Panc1 (cell line): ENCODE data around the gene MACROH2A1. TPM values are rescaled to one million over a fixed set of nuclear protein-coding genes. Genes with fewer than 3 reads are reported as not detected.

Experiments
- ATAC-seq: fragments of 200-7000 bp; cut with Tn5 transposase; 2 replicates; pipeline ENCODE4 v1.9.1; 2020; ENCODE audit warnings: mild to moderate bottlenecking, moderate library complexity
- BruUV-seq: library from RNA; stranded (reverse); fragments of 400-500 nt; replicated peaks from 2 replicates; lab custom pipeline; 2021; lab: Mats Ljungman, UMichigan
- CTCF ChIA-PET: fragments of 300-600 bp; sonication (Branson Sonifier 250); formaldehyde crosslinking; loops from one replicate; lab custom pipeline; 2022; ENCODE audit warnings: antibody characterized with exemption; lab: Charles Lee
- POLR2A ChIA-PET: fragments of 300-600 bp; sonication (Branson Sonifier 250); formaldehyde crosslinking; loops from one replicate; lab custom pipeline; 2022; ENCODE audit warnings: antibody characterized with exemption; lab: Charles Lee
- DNase-seq: peaks from one replicate; pipeline ENCODE4 v3.0.0-alpha.2; 2010; ENCODE audit warnings: low read depth, low spot score
- H3K27ac ChIP-seq: 2 replicates; pipeline ENCODE4 v1.5.1; 2011; ENCODE audit warnings: mild to moderate bottlenecking, low read length, inconsistent platforms
- H3K27me3 ChIP-seq: fragments of 200-500 bp; sonication (Bioruptor generic); 2 replicates; pipeline ENCODE4 v1.6.0; 2014; ENCODE audit warnings: low read length, inconsistent platforms; ENCODE audit not compliant: control insufficient read depth, insufficient read depth
- H3K36me3 ChIP-seq: fragments of 200-500 bp; sonication (Bioruptor generic); 2 replicates; pipeline ENCODE4 v1.5.1; 2014; ENCODE audit warnings: inconsistent platforms, mild to moderate bottlenecking, low read length, moderate library complexity; ENCODE audit not compliant: control insufficient read depth, insufficient read depth
- H3K4me1 ChIP-seq: 2 replicates; pipeline ENCODE4 v1.5.1; 2011; ENCODE audit warnings: inconsistent platforms, mild to moderate bottlenecking, low read length, moderate library complexity; ENCODE audit not compliant: control insufficient read depth, insufficient read depth
- H3K4me3 ChIP-seq, 2 experiments: 2 replicates each; pipeline ENCODE4 v1.5.1; 2011 to 2012; ENCODE audit warnings: low read depth in 2 of 2, low read length in 2 of 2, mild to moderate bottlenecking in 2 of 2, inconsistent platforms in 1 of 2, moderate library complexity in 1 of 2
- H3K9me3 ChIP-seq: fragments of 200-500 bp; sonication (Bioruptor generic); 2 replicates; pipeline ENCODE4 v1.5.1; 2014; ENCODE audit warnings: low read depth, mild to moderate bottlenecking, inconsistent platforms, low read length, moderate library complexity; ENCODE audit not compliant: control insufficient read depth, insufficient read depth
- POLR2AphosphoS5 ChIP-seq: IDR thresholded peaks from 2 replicates; pipeline ENCODE4 v1.6.1; 2012; ENCODE audit warnings: mild to moderate bottlenecking, low read depth, low read length, moderate library complexity
- SIN3A ChIP-seq: IDR thresholded peaks from 2 replicates; pipeline ENCODE4 v1.6.1; 2012; ENCODE audit warnings: low read depth, mild to moderate bottlenecking, low read length, moderate library complexity, borderline replicate concordance; ENCODE audit not compliant: insufficient read depth
- TCF7L2 ChIP-seq: IDR thresholded peaks from 2 replicates; pipeline ENCODE4 v1.6.1; 2011; ENCODE audit warnings: mild to moderate bottlenecking, low read depth, low read length, inconsistent platforms
- in situ Hi-C: cut with HindIII; loops from 2 replicates; pipeline ENCODE4 v1.10.0; 2016; ENCODE audit warnings: low sequenced_read_pairs, low pct_unique_long_range_greater_than_20kb
- intact Hi-C: fragments of 100-400 bp; cut with micrococcal nuclease; formaldehyde crosslinking; loops from one replicate; pipeline ENCODE4 v1.10.0; 2022; ENCODE audit not compliant: unreplicated experiment
- total RNA-seq: library from RNA; stranded (reverse); gene quantifications from one replicate; pipeline ENCODE4 v1.2.1, GENCODE V29; 2021; ENCODE audit not compliant: unreplicated experiment
- TF ChIP-seq, protein P1 (sequence below): fragments of 450-650 bp; IDR thresholded peaks from 2 replicates; pipeline ENCODE4 v1.5.1; 2017; ENCODE audit warnings: mild to moderate bottlenecking
- TF ChIP-seq, protein P2 (sequence below), 2 experiments: IDR thresholded peaks; 2 replicates each; pipeline ENCODE4 v1.6.1; 2011 to 2012; ENCODE audit warnings: low read depth in 2 of 2, control low read depth in 1 of 2, low read length in 1 of 2, mild to moderate bottlenecking in 1 of 2, moderate library complexity in 1 of 2; ENCODE audit not compliant: insufficient read depth in 1 of 2

Gene MACROH2A1
- total RNA-seq, 1 experiment from 2014 or later, result 162 TPM

DNA sequence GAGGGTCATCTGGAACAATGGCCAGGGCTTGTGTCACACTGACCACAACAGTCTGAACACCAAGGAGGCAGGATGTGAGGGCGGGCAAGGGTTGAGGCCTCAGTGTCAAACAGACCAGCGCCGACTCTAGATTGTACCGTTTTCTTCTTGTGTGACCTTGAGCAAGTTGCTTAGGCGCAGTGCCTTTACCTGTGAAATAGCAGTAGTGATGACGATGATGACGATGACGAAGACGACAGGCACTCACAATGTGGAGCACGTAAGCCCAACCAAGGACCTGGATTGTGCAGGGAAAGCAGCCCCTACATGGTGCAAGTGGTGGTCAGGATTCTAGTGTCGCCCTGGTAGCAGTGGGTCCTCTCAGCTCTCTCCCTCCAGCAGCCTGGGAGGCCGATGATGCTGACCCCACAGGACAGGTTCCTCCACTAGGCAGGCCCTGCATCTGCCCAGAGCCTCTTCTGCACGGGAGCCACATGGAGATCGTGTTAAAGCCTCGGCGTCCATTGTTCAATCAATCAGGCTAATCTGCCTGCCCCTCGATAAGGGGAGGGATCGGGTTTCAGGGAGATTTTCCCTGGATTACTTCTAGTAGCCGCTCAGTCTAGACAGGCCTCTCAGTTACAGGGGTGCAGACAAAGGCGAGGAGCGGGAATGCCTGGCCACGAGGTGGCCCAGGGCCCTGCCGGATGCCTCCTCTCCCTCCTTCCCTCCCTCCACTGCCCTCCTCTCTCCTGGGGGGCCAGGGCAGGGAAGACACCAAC is 91.7 kb downstream of the MACROH2A1 start:
- no peak overlapping the region for H3K4me3 ChIP-seq
- H3K27ac ChIP-seq, result no peak overlapping the region
- TF ChIP-seq SIN3A (no peak), TCF7L2 (no peak), POLR2AphosphoS5 (no peak)
- TF ChIP-seq, protein P1, sequence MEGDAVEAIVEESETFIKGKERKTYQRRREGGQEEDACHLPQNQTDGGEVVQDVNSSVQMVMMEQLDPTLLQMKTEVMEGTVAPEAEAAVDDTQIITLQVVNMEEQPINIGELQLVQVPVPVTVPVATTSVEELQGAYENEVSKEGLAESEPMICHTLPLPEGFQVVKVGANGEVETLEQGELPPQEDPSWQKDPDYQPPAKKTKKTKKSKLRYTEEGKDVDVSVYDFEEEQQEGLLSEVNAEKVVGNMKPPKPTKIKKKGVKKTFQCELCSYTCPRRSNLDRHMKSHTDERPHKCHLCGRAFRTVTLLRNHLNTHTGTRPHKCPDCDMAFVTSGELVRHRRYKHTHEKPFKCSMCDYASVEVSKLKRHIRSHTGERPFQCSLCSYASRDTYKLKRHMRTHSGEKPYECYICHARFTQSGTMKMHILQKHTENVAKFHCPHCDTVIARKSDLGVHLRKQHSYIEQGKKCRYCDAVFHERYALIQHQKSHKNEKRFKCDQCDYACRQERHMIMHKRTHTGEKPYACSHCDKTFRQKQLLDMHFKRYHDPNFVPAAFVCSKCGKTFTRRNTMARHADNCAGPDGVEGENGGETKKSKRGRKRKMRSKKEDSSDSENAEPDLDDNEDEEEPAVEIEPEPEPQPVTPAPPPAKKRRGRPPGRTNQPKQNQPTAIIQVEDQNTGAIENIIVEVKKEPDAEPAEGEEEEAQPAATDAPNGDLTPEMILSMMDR, result no peak
- TF ChIP-seq, protein P2, sequence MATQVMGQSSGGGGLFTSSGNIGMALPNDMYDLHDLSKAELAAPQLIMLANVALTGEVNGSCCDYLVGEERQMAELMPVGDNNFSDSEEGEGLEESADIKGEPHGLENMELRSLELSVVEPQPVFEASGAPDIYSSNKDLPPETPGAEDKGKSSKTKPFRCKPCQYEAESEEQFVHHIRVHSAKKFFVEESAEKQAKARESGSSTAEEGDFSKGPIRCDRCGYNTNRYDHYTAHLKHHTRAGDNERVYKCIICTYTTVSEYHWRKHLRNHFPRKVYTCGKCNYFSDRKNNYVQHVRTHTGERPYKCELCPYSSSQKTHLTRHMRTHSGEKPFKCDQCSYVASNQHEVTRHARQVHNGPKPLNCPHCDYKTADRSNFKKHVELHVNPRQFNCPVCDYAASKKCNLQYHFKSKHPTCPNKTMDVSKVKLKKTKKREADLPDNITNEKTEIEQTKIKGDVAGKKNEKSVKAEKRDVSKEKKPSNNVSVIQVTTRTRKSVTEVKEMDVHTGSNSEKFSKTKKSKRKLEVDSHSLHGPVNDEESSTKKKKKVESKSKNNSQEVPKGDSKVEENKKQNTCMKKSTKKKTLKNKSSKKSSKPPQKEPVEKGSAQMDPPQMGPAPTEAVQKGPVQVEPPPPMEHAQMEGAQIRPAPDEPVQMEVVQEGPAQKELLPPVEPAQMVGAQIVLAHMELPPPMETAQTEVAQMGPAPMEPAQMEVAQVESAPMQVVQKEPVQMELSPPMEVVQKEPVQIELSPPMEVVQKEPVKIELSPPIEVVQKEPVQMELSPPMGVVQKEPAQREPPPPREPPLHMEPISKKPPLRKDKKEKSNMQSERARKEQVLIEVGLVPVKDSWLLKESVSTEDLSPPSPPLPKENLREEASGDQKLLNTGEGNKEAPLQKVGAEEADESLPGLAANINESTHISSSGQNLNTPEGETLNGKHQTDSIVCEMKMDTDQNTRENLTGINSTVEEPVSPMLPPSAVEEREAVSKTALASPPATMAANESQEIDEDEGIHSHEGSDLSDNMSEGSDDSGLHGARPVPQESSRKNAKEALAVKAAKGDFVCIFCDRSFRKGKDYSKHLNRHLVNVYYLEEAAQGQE (IDR thresholded peaks at IDR 0.05; ENCODE audit: insufficient read depth in 1 of 2, low read depth in 2 of 2, low read length in 1 of 2), result no peak
- ATAC-seq, result no peak
- 0 out of 2 replicates have a peak, but pooled peaks cover under 1% of the 10 kb centered on the region for H3K27me3 ChIP-seq
- ChIA-PET CTCF (interaction anchor here (0.7 kb wide), 1 partner anchor 311 kb away, joined by 3 read pairs; no protein-coding TSS in a partner anchor), POLR2A (no interaction called here)
- no peaks in the 10 kb centered on the region for H3K9me3 ChIP-seq
- in situ Hi-C loops (no loop called here), intact Hi-C loops (no loop called here)
- BruUV-seq, result no TSS peak
- no peaks in the 10 kb centered on the region for H3K36me3 ChIP-seq
- DNase-seq, result no peak
- H3K4me1 ChIP-seq, result peaks cover 4% of the 10 kb centered on the region; the same call in 1 of the 2 replicates

DNA sequence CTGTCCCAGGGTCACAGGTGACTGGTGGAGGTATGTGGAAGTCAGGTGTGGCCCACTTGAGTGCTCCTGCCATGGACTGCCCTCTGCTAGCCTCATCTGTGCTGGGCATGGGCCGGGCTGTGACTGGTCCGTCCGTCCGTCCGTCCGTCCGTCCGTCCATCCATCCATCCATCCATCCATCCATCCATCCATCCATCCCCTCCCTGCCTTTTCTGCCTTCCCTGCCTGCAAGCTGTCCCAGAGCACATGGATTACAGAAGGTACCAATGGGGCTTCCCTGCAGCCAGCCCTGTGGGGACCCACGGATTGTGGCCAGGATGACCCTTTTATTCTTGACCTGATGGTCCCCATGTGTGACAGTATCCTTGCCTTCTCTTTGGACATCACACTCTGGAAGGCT is 92.5 kb downstream of the MACROH2A1 start:
- BruUV-seq, result no TSS peak
- TF ChIP-seq POLR2AphosphoS5 (no peak), SIN3A (no peak), TCF7L2 (no peak)
- TF ChIP-seq, protein P1, result no peak
- TF ChIP-seq, protein P2 (IDR thresholded peaks at IDR 0.05; ENCODE audit: insufficient read depth in 1 of 2, low read depth in 2 of 2, low read length in 1 of 2), result no peak
- intact Hi-C loops, result no loop called here
- Histone ChIP-seq H3K4me3 (no peak overlapping the region), H3K4me1 (peaks cover 4% of the 10 kb centered on the region; the same call in 1 of the 2 replicates), H3K9me3 (no peaks in the 10 kb centered on the region), H3K27ac (no peak overlapping the region), H3K27me3 (peaks cover 3% of the 10 kb centered on the region; the same call in 1 of the 2 replicates), H3K36me3 (no peaks in the 10 kb centered on the region)
- ATAC-seq, result no peak
- no peak for DNase-seq
- CTCF ChIA-PET, result no interaction called here
- in situ Hi-C loops, result no loop called here
- POLR2A ChIA-PET, result no interaction called here
